Tibial nerve (tissue), 4 donors: ENCODE measurements around the gene SKI. TPM values are rescaled to one million over a fixed set of nuclear protein-coding genes. Genes with fewer than 3 reads are reported as not detected.
A peak's percentile ranks its signal among the peaks of the same experiment; 100 is the strongest.
"Not testable (repeated sequence)": the region's sequence is repeated elsewhere in the genome, so short reads cannot be mapped to it uniquely, and the experiment has no call there.

Experiments used
- DNase-seq, 2 donors: peaks; one replicate each; pipeline ENCODE4 v3.0.0-alpha.2; 2019; ENCODE audit warnings: low spot score in 2 of 2
- H3K27ac ChIP-seq, 4 donors: fragments of 200-600 bp; sonication (generic) in 3 of 4; one replicate each; pipeline ENCODE4 v1.5.1; 2017 to 2019; ENCODE audit warnings: mild to moderate bottlenecking in 1 of 4
- H3K27me3 ChIP-seq, 2 donors: fragments of 200-600 bp; sonication (generic) in 1 of 2; one replicate each; pipeline versions ENCODE4 v1.5.1 to v1.6.0; 2017 to 2019
- H3K36me3 ChIP-seq, 3 donors: fragments of 200-600 bp; sonication (generic); one replicate each; pipeline ENCODE4 v1.5.1; 2018 to 2019
- H3K4me1 ChIP-seq, 4 donors: fragments of 200-600 bp; sonication (generic) in 3 of 4; one replicate each; pipeline ENCODE4 v1.5.1; 2017 to 2019
- H3K4me3 ChIP-seq, 4 donors: fragments of 200-600 bp; sonication (generic) in 3 of 4; one replicate each; pipeline ENCODE4 v1.5.1; 2017 to 2019; ENCODE audit warnings: mild to moderate bottlenecking in 1 of 4, moderate library complexity in 1 of 4
- H3K9me3 ChIP-seq, 4 donors: fragments of 200-600 bp; sonication (generic) in 3 of 4; one replicate each; pipeline ENCODE4 v1.5.1; 2017 to 2019
- EP300 ChIP-seq, 2 donors: sonication (generic); formaldehyde crosslinking; IDR thresholded peaks; one replicate each; pipeline ENCODE4 v1.6.1; 2017; ENCODE audit warnings: antibody characterized with exemption in 2 of 2, mild to moderate bottlenecking in 1 of 2
- POLR2A ChIP-seq, 2 donors: fragments of 450-650 bp; IDR thresholded peaks; one replicate each; pipeline ENCODE4 v1.6.1; 2017; ENCODE audit warnings: antibody characterized with exemption in 2 of 2, mild to moderate bottlenecking in 2 of 2, moderate library complexity in 2 of 2
- WGBS, 2 donors: methylation state at CpG; one replicate each; pipeline ENCODE4 v1.1.5; 2018; 5-methylcytosine and 5-hydroxymethylcytosine counted together
- total RNA-seq, 4 donors: library from RNA; depleted of rRNA; stranded (reverse); fragments of >200 nt; gene quantifications; one replicate each; pipeline ENCODE4 v1.1.0, GENCODE V29; 2016
- TF ChIP-seq, protein P1 (sequence below), 5 experiments: fragments of 200-600 bp in 3 of 5; fragments of 450-650 bp in 2 of 5; sonication (generic) in 3 of 5; IDR thresholded peaks; one replicate each; pipeline ENCODE4 v1.5.1; 2016 to 2019; ENCODE audit warnings: antibody characterized with exemption in 5 of 5, mild to moderate bottlenecking in 3 of 5, moderate library complexity in 2 of 5

Gene SKI
- total RNA-seq, 4 donors from 2014 or later: 62.8 to 100 (median 72.2) TPM

DNA sequence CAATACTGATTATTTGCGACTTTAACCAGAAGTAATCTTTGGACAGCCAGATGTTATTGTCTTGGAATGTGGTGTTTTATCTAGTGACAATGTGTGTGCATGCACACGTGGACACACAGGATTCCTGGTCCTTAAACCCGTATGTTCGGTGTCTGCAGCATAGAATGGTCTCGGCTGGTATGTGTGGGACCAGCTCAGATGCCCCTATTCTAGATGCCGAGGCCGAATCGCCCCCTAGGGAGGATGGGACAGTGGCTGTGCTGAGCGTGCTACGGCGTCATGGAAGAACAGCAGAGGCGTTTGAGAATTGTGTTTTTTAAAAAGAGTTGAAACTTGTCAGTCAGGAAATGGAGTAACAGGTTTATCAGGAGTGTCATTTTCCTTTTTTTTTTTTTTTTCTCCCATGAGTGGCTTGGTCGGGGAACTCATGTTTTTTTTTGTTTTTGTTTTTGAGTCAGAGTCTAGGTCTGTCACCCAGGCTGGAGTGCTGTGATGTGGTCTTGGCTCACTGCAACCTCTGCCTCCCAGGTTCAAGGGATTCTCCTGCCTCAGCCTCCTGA lies 30.1 kb downstream of the SKI start:
- Histone ChIP-seq H3K4me3 (no peak overlapping the region), H3K27me3 (no peaks in the 10 kb centered on the region), H3K4me1 (peaks cover 0 to 91% (median 45%) of the 10 kb centered on the region in 4 donors), H3K36me3 (peaks cover 0 to 8% (median 0%) of the 10 kb centered on the region in 3 donors), H3K27ac (peak overlapping the region in 3 of 4 donors; percentile 6 to 70 (median 28)), H3K9me3 (peaks cover 0 to 3% (median 0%) of the 10 kb centered on the region in 4 donors)
- TF ChIP-seq, protein P1, sequence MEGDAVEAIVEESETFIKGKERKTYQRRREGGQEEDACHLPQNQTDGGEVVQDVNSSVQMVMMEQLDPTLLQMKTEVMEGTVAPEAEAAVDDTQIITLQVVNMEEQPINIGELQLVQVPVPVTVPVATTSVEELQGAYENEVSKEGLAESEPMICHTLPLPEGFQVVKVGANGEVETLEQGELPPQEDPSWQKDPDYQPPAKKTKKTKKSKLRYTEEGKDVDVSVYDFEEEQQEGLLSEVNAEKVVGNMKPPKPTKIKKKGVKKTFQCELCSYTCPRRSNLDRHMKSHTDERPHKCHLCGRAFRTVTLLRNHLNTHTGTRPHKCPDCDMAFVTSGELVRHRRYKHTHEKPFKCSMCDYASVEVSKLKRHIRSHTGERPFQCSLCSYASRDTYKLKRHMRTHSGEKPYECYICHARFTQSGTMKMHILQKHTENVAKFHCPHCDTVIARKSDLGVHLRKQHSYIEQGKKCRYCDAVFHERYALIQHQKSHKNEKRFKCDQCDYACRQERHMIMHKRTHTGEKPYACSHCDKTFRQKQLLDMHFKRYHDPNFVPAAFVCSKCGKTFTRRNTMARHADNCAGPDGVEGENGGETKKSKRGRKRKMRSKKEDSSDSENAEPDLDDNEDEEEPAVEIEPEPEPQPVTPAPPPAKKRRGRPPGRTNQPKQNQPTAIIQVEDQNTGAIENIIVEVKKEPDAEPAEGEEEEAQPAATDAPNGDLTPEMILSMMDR (IDR thresholded peaks at IDR 0.05): no peak
- TF ChIP-seq EP300 (IDR thresholded peaks at IDR 0.05) (no peak), POLR2A (IDR thresholded peaks at IDR 0.05) (no peak)
- no peak for DNase-seq
- WGBS, 2 donors: 57 to 62% methylated on average over 13 of the region's 13 CpGs

DNA sequence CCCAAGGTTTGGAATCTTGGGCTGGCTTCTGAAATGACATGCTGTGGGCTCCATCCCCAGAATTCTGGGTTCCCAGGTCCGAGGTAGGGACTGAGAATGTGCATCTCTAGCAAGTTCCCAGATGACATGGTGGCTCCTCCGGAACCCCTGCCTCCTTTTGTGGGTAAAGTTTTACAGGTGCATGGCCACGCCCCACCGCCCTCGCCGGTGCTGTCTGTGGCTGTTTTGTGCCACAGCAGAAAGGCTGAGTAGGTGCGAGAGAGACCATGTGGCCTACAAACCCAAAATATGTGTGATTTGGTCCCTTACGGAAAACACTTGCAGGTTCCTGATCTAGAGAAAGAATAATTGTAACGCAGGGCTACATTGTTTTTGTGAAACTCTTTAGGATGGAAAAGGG lies 30.9 kb downstream of the SKI start:
- H3K4me1 ChIP-seq: peaks cover 0 to 87% (median 45%) of the 10 kb centered on the region in 4 donors
- H3K4me3 ChIP-seq: no peak overlapping the region
- TF ChIP-seq, protein P1 (IDR thresholded peaks at IDR 0.05): no peak
- no peak for TF ChIP-seq EP300 (IDR thresholded peaks at IDR 0.05)
- TF ChIP-seq POLR2A (IDR thresholded peaks at IDR 0.05): no peak
- H3K36me3 ChIP-seq: peaks cover 0 to under 1% (median 0%) of the 10 kb centered on the region in 3 donors
- H3K9me3 ChIP-seq: peaks cover 0 to 3% (median 0%) of the 10 kb centered on the region in 4 donors
- 74 to 84% methylated on average over 9 of the region's 9 CpGs for WGBS, 2 donors
- no peaks in the 10 kb centered on the region for H3K27me3 ChIP-seq
- H3K27ac ChIP-seq: peak overlapping the region in 3 of 4 donors; percentile 6 to 54 (median 28)
- no peak for DNase-seq

DNA sequence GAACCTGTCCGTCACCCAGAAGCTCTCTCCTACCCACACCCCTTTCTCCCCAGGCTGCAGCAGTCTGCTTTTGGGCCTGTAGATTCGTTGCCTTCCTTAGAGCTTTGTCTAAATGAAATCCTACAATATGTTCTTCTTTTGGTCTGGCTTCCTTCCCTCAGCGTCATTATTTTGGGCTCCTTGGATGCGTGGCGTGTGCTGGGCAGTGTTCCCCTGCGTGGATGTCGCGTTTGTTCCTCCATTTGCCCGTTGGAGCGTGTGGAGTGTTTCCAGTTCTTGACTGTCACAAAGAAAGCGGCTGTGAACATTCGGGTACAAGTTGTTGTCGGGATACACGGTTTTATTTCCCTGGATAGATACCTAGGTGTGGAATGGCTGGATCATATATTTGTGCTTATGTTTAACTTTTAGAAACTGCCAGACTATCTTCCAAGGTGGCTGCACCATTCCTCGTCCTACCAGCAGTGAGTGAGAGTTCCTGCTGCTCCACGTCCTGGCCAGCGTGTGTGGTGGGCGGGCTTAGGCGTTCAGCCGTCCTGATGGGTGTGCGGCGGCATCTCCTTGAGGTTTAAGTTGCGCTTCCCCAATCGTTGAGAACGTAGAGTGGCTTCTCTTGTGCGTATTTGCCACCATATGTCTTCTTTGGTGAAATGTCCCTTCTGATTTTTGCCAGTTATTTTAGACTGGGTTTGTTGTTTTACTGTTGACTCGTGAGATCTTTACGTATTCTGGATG lies 31.7 kb downstream of the SKI start:
- no peaks in the 10 kb centered on the region for H3K36me3 ChIP-seq
- WGBS, 2 donors: 69 to 79% methylated on average over 28 of the region's 28 CpGs
- no peaks in the 10 kb centered on the region for H3K27me3 ChIP-seq
- peaks cover 0 to 3% (median 0%) of the 10 kb centered on the region in 4 donors for H3K9me3 ChIP-seq
- H3K27ac ChIP-seq: peak overlapping the region in 2 of 4 donors; percentile 1 to 46
- DNase-seq: no peak
- TF ChIP-seq, protein P1 (IDR thresholded peaks at IDR 0.05): no peak
- TF ChIP-seq POLR2A (IDR thresholded peaks at IDR 0.05) (no peak), EP300 (IDR thresholded peaks at IDR 0.05) (no peak)
- H3K4me3 ChIP-seq: no peak overlapping the region
- H3K4me1 ChIP-seq: peaks cover 0 to 86% (median 40%) of the 10 kb centered on the region in 4 donors

DNA sequence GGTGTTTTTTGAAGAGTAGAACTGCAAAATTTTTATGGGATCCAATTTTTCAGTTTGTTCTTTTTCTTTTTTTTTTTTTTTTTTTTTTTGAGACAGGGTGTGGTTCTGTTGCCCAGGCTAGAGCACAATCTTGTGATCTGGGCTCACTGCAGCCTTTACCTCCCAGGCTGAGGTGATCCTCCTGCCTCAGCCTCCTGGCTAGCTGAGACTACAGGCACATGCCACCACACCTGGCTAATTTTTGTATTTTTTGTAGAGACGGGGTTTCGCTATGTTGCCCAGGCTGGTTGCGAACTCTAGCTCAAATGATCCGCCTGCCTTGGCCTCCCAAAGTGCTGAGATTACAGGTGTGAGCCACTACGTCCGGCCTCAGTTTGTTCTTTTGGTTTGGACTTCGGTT lies 32.4 kb downstream of the SKI start:
- not testable (repeated sequence) for H3K9me3 ChIP-seq, H3K36me3 ChIP-seq, H3K4me3 ChIP-seq, H3K27me3 ChIP-seq, DNase-seq
- Histone ChIP-seq H3K4me1 (peaks cover 0 to 87% (median 36%) of the 10 kb centered on the region in 4 donors), H3K27ac (peak overlapping the region in 1 of 4 donors; percentile 46)
- 94 to 95% methylated on average over 7 of the region's 7 CpGs for WGBS, 2 donors

DNA sequence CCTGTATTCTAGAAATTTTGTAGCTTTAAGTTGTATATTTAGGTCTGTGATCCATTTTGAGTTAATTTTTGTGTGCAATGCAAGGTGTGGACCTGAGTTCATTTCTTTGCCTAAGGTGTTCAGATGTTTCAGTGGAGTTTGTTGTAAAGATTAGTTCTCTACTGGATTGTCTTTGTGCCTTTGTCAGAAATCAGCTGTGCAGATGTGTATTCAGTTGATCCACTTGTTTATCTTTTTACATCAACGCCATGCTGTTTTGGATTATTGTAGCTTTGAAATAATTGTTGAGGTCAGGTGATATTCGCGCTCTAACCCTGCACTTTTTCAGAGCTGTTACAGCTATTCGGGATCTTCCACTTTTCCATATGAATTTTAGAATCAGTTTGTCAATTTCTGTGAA lies 32.8 kb downstream of the SKI start:
- WGBS, 2 donors: 87% methylated on average over 4 of the region's 4 CpGs
- Histone ChIP-seq H3K4me1 (peaks cover 0 to 92% (median 39%) of the 10 kb centered on the region in 4 donors), H3K27ac (no peak overlapping the region), H3K36me3 (no peaks in the 10 kb centered on the region), H3K27me3 (no peaks in the 10 kb centered on the region), H3K9me3 (no peaks in the 10 kb centered on the region), H3K4me3 (no peak overlapping the region)
- no peak for DNase-seq
- TF ChIP-seq POLR2A (IDR thresholded peaks at IDR 0.05) (no peak), EP300 (IDR thresholded peaks at IDR 0.05) (no peak)
- TF ChIP-seq, protein P1 (IDR thresholded peaks at IDR 0.05): no peak

DNA sequence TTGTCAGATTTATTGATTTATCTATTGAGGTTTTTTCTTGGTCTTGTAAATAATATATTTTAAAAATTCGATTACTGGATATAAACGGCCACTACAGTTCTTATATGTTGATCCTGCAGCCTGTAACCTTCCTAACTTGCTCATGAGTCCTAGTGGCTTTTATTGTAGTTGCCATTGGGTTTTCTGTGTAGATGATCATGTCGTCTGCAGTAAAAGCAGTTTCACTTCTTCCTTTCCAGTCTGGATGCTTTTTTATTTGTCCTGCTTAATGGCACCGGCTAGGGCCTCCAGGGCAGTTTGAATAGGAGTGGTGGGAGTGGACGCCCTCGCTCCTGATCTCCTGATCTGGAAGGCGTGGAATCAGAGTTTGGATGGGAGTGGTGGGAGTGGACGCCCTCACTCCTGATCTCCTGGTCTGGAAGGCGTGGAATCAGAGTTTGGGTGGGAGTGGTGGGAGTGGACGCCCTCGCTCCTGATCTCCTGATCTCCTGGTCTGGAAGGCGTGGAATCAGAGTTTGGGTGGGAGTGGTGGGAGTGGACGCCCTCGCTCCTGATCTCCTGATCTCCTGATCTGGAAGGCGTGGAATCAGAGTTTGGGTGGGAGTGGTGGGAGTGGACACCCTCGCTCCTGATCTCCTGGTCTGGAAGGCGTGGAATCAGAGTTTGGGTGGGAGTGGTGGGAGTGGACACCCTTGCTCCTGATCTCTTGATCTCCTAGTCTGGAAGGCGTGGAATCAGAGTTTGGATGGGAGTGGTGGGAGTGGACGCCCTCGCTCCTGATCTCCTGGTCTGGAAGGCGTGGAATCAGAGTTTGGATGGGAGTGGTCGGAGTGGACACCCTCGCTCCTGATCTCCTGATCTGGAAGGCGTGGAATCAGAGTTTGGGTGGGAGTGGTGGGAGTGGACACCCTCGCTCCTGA lies 33.6 kb downstream of the SKI start:
- WGBS, 2 donors: 71 to 79% methylated on average over 24 to 25 of the region's 25 CpGs

More for the DNA sequence above, 33.6 kb downstream of the SKI start:
- H3K9me3 ChIP-seq, DNase-seq, H3K36me3 ChIP-seq, H3K27ac ChIP-seq, H3K27me3 ChIP-seq, H3K4me3 ChIP-seq: not testable (repeated sequence)
- H3K4me1 ChIP-seq: peaks cover 0 to 94% (median 42%) of the 10 kb centered on the region in 4 donors
